Effector CD8-positive, alpha-beta T cell (primary cell): Measurements from ENCODE around the gene PCDHB13.
"Not testable (repeated sequence)": the region's sequence is repeated elsewhere in the genome, so short reads cannot be mapped to it uniquely, and the experiment has no call there.

Experiments
- DNase-seq: peaks from one replicate; lab custom pipeline; 2025; lab: John Stamatoyannopoulos, UW
- total RNA-seq, 4 experiments: gene quantifications; one replicate each; lab custom pipeline; 2026; lab: John Stamatoyannopoulos, UW

Gene PCDHB13
- total RNA-seq = 0 to 1.3 (median 0) reads per million in 4 experiments

- DNase-seq = not testable (repeated sequence)
These were observed at the start of gene PCDHB13 for GRCh38 chr5:141213656-141214339. Gene PCDHB13 (plus strand): TSS chr5:141213919. CDS start chr5:141214124, 205 bp downstream.

GRCh38 chr5:141172381-141173204 lies 41.1 kb upstream of the PCDHB13 start, which contains the start of gene PCDHB7:
Gene PCDHB7 (plus strand): TSS chr5:141172644. CDS start chr5:141172836, 192 bp downstream.
- no peak for DNase-seq

GRCh38 chr5:141174291-141175104 lies 39.2 kb upstream of the PCDHB13 start:
- not testable (repeated sequence) for DNase-seq

- no peak for DNase-seq
These were observed 37.8 kb upstream of the PCDHB13 start for GRCh38 chr5:141175933-141176332.

GRCh38 chr5:141177577-141178191 lies 36.0 kb upstream of the PCDHB13 start, which contains the start of gene PCDHB8:
Gene PCDHB8 (plus strand): TSS chr5:141177790. CDS start chr5:141178035, 245 bp downstream.
- DNase-seq = not testable (repeated sequence)

- DNase-seq = not testable (repeated sequence)
These were observed 34.3 kb upstream of the PCDHB13 start for GRCh38 chr5:141179371-141179770.

GRCh38 chr5:141179876-141180275 lies 33.8 kb upstream of the PCDHB13 start:
- not testable (repeated sequence) for DNase-seq

- no peak for DNase-seq
These were observed 33.4 kb upstream of the PCDHB13 start for GRCh38 chr5:141180313-141180712.

GRCh38 chr5:141182248-141182647 lies 31.5 kb upstream of the PCDHB13 start, which contains the start of gene PCDHB16:
Gene PCDHB16 (plus strand): TSS chr5:141182387. CDS start chr5:141182560, 173 bp downstream.
- no peak for DNase-seq

GRCh38 chr5:141184117-141184855 lies 29.4 kb upstream of the PCDHB13 start:
- not testable (repeated sequence) for DNase-seq

GRCh38 chr5:141186897-141187512 lies 26.7 kb upstream of the PCDHB13 start, which contains the start of gene PCDHB9:
Gene PCDHB9 (plus strand): TSS chr5:141187161. CDS start chr5:141187319, 158 bp downstream.
- no peak for DNase-seq

GRCh38 chr5:141188682-141189081 lies 25.0 kb upstream of the PCDHB13 start:
- not testable (repeated sequence) for DNase-seq

- not testable (repeated sequence) for DNase-seq
These were observed 24.6 kb upstream of the PCDHB13 start for GRCh38 chr5:141189131-141189530.

- DNase-seq = no peak
These were observed 21.5 kb upstream of the PCDHB13 start, which contains the start of gene PCDHB10 for GRCh38 chr5:141192110-141192725. Gene PCDHB10 (plus strand): TSS chr5:141192353. CDS start chr5:141192553, 200 bp downstream.

GRCh38 chr5:141194332-141194731 lies 19.4 kb upstream of the PCDHB13 start:
- DNase-seq = not testable (repeated sequence)

GRCh38 chr5:141196363-141196762 lies 17.4 kb upstream of the PCDHB13 start:
- DNase-seq = no peak

GRCh38 chr5:141199359-141200235 lies 14.1 kb upstream of the PCDHB13 start, which contains the start of gene PCDHB11:
Gene PCDHB11 (plus strand): TSS chr5:141199627. CDS start chr5:141199775, 148 bp downstream.
- DNase-seq = no peak

GRCh38 chr5:141201126-141201525 lies 12.6 kb upstream of the PCDHB13 start:
- not testable (repeated sequence) for DNase-seq
